KG1 (cell line): ENCODE results near the gene GNAS-AS1.

Experiments
- DNase-seq: peaks from one replicate; lab custom pipeline; 2025; lab: John Stamatoyannopoulos, UW

Gene GNAS-AS1

DNA sequence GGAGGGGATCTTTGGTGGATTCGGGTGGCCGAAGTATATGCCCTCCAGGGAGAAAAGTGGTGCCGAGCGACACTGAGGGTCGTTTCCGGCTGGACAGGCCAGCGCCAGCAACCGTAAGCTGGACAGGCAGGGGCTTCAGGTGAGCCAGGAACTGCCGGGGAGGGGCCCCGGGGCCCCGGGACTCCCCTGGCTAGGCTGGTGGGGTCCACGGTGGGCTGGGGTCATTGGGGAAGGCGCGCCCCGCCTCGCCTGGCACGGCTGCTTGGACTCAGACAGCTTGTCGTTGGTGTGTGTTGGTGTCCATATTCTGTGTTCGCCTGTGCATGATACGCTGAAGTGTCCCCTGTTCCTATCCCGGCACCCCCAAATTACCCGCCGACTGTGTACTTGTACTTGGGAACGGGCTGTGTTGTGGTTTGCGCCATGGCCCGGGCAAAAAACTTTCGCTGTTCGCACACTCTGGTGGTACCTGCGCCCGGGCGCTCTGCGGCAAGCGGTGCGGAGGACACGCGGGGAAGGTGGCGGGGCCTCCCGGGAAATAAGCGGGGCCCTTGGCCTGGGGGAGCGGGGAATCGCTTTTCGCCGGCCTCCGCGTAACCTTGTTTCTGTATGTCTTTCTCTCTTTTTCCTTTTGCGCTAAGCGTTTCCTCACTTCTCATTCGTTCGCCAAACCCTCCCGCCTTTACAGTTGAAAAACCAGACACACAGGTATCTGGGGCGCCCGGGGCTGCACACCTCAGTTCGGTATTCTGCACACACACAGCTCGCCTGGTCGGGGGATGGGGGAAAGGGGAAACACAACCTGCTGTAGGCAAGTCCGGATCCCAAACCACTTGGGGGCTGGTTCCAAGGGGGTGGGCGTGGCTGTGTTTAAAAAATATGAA is 5.0 kb upstream of the GNAS-AS1 start:
- no peak for DNase-seq

DNA sequence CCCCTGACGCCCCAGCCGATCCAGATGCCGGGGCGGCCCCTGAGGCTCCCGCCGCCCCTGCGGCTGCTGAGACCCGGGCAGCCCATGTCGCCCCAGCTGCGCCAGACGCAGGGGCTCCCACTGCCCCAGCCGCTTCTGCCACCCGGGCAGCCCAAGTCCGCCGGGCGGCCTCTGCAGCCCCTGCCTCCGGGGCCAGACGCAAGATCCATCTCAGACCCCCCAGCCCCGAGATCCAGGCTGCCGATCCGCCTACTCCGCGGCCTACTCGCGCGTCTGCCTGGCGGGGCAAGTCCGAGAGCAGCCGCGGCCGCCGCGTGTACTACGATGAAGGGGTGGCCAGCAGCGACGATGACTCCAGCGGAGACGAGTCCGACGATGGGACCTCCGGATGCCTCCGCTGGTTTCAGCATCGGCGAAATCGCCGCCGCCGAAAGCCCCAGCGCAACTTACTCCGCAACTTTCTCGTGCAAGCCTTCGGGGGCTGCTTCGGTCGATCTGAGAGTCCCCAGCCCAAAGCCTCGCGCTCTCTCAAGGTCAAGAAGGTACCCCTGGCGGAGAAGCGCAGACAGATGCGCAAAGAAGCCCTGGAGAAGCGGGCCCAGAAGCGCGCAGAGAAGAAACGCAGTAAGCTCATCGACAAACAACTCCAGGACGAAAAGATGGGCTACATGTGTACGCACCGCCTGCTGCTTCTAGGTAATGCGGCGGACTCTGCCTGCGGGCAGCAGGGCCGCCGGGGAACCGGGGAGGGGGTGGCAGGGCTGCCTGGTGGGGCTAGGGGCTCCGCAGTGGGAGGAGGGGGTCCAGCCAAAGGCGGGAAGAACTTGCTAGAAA is 4.2 kb upstream of the GNAS-AS1 start:
- DNase-seq: no peak

DNA sequence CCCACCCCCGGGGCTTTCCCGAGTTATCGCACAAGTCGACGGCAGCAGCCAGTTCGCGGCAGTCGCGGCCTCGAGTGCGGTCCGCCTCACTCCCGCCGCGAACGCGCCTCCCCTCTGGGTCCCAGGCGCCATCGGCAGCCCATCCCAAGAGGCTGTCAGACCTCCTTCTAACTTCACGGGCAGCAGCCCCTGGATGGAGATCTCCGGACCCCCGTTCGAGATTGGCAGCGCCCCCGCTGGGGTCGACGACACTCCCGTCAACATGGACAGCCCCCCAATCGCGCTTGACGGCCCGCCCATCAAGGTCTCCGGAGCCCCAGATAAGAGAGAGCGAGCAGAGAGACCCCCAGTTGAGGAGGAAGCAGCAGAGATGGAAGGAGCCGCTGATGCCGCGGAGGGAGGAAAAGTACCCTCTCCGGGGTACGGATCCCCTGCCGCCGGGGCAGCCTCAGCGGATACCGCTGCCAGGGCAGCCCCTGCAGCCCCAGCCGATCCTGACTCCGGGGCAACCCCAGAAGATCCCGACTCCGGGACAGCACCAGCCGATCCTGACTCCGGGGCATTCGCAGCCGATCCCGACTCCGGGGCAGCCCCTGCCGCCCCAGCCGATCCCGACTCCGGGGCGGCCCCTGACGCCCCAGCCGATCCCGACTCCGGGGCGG is 3.4 kb upstream of the GNAS-AS1 start:
- DNase-seq: no peak

- DNase-seq: no peak
Observed at GRCh38 chr20:58853466-58853865, 2.8 kb upstream of the GNAS-AS1 start.

GRCh38 chr20:58852543-58853271 is 2.0 kb upstream of the GNAS-AS1 start, which contains the start of gene GNAS:
Gene GNAS, plus strand, starts transcription at chr20:58852716.
- DNase-seq: no peak

GRCh38 chr20:58851969-58852458 is 1.3 kb upstream of the GNAS-AS1 start:
- DNase-seq: no peak

DNA sequence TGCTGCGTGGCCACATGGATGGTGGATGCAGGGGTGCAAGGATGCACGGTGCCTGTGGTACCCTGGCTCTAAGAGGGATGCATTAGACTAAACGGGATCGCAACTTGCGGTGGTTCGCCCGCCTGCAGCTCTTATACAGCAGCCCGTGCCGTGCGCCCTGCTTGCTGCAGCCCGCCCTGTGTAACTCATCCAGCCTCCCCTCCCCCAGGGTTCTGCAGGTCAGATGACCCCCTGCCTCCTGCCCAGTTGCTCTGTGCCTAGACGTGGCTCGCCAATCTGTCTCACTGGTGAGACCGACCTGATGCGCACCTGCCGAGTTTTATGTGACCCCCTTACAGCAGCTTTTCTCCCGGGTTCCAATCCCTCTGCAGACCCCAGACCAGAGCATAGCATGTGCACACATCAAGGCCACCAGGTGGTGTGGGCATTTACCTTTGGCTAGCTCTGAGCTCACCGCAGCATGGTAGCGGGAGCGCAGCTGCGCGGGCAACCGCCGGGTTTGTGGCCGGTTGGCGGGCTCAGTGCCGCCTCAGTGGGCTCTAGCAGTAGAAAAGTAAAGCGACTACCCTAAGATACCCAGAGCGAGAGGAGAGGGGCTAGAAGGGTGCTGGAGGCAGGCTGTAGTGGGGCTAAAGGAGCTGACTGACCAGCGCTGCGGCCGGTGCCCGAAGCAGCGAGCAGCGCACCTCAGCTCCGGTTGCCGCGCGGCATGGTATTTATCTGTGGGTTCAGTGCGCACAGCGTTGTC is 693 bp upstream of the GNAS-AS1 start:
- no peak for DNase-seq

GRCh38 chr20:58847463-58847862 is 3.2 kb downstream of the GNAS-AS1 start:
- no peak for DNase-seq

- no peak for DNase-seq
Observed at GRCh38 chr20:58845706-58846105, 5.0 kb downstream of the GNAS-AS1 start.

GRCh38 chr20:58843128-58843556 is 7.6 kb downstream of the GNAS-AS1 start:
- DNase-seq: no peak

- no peak for DNase-seq
Observed at GRCh38 chr20:58842276-58842675, 8.4 kb downstream of the GNAS-AS1 start.

GRCh38 chr20:58841539-58842264 is 9.0 kb downstream of the GNAS-AS1 start:
- DNase-seq: no peak

GRCh38 chr20:58840816-58841538 is 9.7 kb downstream of the GNAS-AS1 start:
- no peak for DNase-seq

- no peak for DNase-seq
Observed at GRCh38 chr20:58839991-58840747, 10.5 kb downstream of the GNAS-AS1 start.

DNA sequence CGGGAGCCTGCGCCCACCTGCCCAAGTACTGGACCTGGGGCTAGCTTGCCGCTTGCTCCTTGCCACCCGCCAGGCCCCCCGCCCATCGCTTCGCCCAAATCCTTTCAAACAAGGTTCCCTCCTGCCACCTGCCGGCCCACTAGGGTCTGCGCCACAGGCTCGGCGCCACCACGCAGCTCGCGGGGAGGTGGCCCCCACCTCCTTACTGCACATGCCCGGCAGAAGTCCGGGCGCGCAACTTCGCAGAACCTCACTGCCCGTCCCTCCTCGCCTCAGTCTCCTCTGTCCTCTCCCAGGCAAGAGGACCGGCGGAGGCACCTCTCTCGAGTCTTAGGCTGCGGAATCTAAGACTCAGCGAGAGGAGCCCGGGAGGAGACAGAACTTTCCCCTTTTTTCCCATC is 11.2 kb downstream of the GNAS-AS1 start:
- no peak for DNase-seq

- DNase-seq: no peak
Observed at GRCh38 chr20:58838174-58838573, 12.5 kb downstream of the GNAS-AS1 start.

DNA sequence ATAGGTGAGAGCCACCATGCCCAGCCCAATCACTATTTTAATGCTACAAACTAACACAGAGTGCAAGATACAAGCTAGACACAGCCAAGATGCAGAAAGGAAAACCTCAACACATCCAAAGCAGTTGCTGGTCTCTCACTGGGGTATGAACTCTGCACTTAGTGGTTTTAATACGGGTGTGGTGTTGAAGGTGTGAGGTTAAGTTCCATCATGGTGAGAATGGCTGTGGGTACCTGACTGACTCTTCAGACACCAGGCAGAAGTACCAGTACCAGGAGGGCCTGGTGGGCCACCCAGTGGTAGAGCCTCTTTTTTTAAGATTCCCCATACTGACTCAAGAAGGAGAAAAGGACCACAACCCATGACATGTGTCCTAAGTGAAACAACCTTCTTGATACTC is 13.0 kb downstream of the GNAS-AS1 start:
- DNase-seq: no peak

DNA sequence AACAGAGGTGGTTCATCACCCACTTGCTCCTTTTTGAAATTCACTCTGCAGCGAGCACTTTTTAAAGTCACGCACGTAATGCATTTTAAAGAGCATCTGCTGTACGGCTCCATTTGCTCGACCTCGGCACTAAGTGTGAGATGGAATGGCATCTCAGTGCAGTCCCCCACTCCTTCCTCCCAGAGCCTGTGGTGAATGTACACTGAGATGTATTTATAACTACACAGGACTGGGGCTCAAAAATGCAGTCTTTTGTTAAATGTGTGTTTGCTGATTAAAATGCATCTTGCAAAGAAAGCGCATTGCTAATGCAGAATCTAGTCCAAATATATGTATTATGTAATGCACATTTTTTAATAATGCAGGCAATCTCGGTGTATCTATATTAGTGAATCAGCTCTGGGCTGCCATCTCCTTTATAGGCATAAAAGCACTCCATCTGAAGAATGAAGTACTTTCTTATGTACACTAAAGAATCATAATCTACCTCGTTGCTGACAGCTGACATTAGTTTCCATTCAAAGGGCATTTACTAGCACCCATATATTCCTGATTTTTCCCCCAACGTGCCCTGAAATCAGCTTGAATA is 14.0 kb downstream of the GNAS-AS1 start:
- DNase-seq: no peak
